WI38 (cell line): Measurements from ENCODE around the gene ZNF143.

Experiments
- H3K4me3 ChIP-seq: 2 replicates; pipeline ENCODE4 v1.5.1; 2011; ENCODE audit warnings: low read depth, mild to moderate bottlenecking, control low read depth, low read length
- TF ChIP-seq, protein P1 (sequence below): IDR thresholded peaks from 2 replicates; pipeline ENCODE4 v1.5.1; 2012; ENCODE audit warnings: low read depth, mild to moderate bottlenecking, control low read depth, low read length

Gene ZNF143

DNA sequence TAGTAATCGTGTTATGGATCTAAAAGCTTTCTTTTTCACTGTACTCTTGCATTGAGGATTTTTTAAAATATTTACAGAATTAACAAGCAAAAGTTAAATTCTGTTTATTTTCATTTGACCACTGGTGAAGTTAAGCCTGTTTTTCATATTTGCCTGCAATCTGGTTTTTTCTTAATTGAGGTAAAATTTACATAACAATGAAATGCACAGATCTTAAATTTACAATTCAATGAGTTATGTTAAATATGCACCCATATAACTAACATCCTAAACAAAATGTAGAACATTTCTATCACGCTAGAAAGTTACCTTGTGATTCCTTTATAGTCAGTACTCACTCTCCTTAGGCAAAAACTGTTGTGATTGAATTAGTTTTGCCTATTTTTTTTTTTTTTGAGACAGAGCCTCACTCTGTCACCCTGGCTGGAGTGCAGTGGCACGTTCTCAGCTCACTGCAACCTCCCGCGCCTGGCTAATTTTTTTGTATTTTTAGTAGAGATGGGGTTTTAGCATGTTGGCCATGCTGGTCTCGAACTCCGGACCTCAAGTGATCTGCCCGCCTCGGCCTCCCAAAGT is 58.1 kb downstream of the ZNF143 start:
- TF ChIP-seq, protein P1, sequence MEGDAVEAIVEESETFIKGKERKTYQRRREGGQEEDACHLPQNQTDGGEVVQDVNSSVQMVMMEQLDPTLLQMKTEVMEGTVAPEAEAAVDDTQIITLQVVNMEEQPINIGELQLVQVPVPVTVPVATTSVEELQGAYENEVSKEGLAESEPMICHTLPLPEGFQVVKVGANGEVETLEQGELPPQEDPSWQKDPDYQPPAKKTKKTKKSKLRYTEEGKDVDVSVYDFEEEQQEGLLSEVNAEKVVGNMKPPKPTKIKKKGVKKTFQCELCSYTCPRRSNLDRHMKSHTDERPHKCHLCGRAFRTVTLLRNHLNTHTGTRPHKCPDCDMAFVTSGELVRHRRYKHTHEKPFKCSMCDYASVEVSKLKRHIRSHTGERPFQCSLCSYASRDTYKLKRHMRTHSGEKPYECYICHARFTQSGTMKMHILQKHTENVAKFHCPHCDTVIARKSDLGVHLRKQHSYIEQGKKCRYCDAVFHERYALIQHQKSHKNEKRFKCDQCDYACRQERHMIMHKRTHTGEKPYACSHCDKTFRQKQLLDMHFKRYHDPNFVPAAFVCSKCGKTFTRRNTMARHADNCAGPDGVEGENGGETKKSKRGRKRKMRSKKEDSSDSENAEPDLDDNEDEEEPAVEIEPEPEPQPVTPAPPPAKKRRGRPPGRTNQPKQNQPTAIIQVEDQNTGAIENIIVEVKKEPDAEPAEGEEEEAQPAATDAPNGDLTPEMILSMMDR: no peak
- no peak overlapping the region for H3K4me3 ChIP-seq

DNA sequence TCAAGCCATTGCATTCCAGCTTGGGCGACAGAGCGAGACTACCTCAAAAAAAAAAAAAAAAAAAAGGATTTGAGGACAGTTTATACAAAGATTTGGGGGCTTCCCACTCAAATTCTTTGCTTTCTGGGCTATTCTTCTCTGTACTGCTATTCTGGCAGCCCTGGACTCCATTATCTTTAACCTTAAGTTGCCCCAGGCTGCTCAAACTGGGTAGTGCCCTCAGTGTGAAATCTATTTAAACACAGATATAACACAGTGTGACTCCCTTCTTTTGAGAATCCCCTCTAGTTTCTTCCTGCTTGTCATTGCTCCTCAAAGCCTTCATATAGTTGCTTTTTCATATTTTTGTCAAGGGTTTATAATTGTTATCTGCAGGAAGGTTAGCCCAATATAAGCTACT is 63.2 kb downstream of the ZNF143 start:
- no peak overlapping the region for H3K4me3 ChIP-seq
- TF ChIP-seq, protein P1: no peak

GRCh38 chr11:9525116-9525515 is 64.3 kb downstream of the ZNF143 start:
- TF ChIP-seq, protein P1: no peak
- no peak overlapping the region for H3K4me3 ChIP-seq

GRCh38 chr11:9527481-9528135 is 66.8 kb downstream of the ZNF143 start:
- H3K4me3 ChIP-seq: no peak overlapping the region
- TF ChIP-seq, protein P1: no peak

- TF ChIP-seq, protein P1: no peak
- H3K4me3 ChIP-seq: no peak overlapping the region
Observed at GRCh38 chr11:9528136-9528501, 67.3 kb downstream of the ZNF143 start.

DNA sequence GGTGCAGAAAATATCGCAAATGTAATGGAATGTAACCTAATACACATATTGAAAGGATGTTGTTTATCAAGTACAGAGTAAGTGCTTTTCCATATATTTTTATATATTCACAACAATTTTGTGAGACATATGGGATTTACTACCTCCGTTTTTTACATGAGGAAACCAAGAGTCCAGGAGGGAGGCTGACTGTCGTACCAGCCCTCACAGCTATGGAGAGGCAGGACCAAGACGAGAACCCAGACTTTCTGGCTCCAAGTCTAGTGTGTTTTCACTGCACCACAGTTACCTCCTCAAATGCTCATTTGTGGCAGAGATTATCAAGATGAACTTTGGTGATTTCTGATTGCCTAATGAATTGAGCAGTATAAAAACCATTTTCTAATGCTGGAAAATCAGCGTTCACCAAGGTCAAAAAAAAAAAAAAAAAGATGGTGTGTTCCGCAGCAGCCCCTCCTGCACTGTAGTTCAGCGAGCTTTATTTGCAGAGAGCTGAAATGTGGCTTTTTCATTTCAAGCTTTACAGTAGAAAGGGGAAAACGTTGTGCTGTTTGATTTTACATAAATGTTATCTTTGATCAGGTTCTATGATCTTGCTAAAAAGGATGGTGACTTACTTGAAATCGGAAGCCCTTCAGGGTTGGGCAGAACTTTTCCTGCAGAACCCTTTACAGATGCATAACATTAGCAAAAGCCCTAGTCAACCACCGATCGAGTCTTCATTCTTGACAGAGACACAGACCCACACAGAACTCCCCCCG is 67.9 kb downstream of the ZNF143 start:
- no peak overlapping the region for H3K4me3 ChIP-seq
- TF ChIP-seq, protein P1: no peak

DNA sequence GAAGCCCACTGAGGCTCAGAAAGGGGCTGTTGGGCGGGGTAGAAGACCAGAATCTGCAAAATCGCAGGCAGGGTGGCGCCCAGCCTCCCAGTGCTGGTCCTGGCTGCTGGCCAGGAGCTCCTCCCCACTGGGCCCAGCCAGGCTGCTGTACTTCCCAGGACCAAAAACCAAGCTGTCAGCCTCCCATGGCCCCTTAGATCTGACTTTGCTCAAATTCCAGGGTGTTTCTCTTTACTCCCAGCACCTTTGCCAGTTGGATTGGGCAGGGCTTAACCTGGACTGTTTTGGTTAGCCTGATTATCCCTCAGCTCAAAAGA is 68.5 kb downstream of the ZNF143 start:
- no peak overlapping the region for H3K4me3 ChIP-seq

More for the DNA sequence above, 68.5 kb downstream of the ZNF143 start:
- TF ChIP-seq, protein P1: no peak
